GM18517 (cell line): ENCODE results near the gene SPTBN4.
"Not testable (repeated sequence)": the region's sequence is repeated elsewhere in the genome, so short reads cannot be mapped to it uniquely, and the experiment has no call there.

Source experiments
- ATAC-seq: cut with Tn5 transposase; IDR thresholded peaks from one replicate; pipeline ENCODE4 v1.9.1; 2021; ENCODE audit warnings: mild to moderate bottlenecking, moderate library complexity; ENCODE audit not compliant: unreplicated experiment

SPTBN4 gene

GRCh38 chr19:40559394-40559793 lies 92.6 kb downstream of the SPTBN4 start:
- ATAC-seq = no peak

- no peak for ATAC-seq
Measured at GRCh38 chr19:40560092-40560507, 93.3 kb downstream of the SPTBN4 start.

GRCh38 chr19:40561947-40562346 lies 95.1 kb downstream of the SPTBN4 start:
- ATAC-seq = no peak

- ATAC-seq = not testable (repeated sequence)
Measured at GRCh38 chr19:40564535-40564934, 97.7 kb downstream of the SPTBN4 start.

- ATAC-seq = no peak
Measured at GRCh38 chr19:40565355-40565754, 98.6 kb downstream of the SPTBN4 start.

- ATAC-seq = no peak
Measured at GRCh38 chr19:40565910-40566495, 99.2 kb downstream of the SPTBN4 start.

GRCh38 chr19:40567040-40567749 lies 100.4 kb downstream of the SPTBN4 start:
- no peak for ATAC-seq

GRCh38 chr19:40567750-40568494 lies 101.1 kb downstream of the SPTBN4 start:
- ATAC-seq = no peak

- ATAC-seq = peak; percentile 78
Measured at GRCh38 chr19:40570313-40571004, 103.7 kb downstream of the SPTBN4 start.

- no peak for ATAC-seq
Measured at GRCh38 chr19:40571005-40571318, 104.2 kb downstream of the SPTBN4 start.

- ATAC-seq = no peak
Measured at GRCh38 chr19:40571831-40572495, 105.2 kb downstream of the SPTBN4 start.

GRCh38 chr19:40575326-40575725 lies 108.5 kb downstream of the SPTBN4 start:
- no peak for ATAC-seq

GRCh38 chr19:40576151-40576584 lies 109.4 kb downstream of the SPTBN4 start:
- no peak for ATAC-seq

- peak; percentile 90 for ATAC-seq
Measured at GRCh38 chr19:40576585-40577451, 110.0 kb downstream of the SPTBN4 start, which contains the start of gene SHKBP1. Gene SHKBP1, plus strand, starts transcription at chr19:40576873. Its CDS starts 27 bp downstream, at chr19:40576900.

- ATAC-seq = no peak
Measured at GRCh38 chr19:40578442-40578908, 111.7 kb downstream of the SPTBN4 start.

- ATAC-seq = no peak
Measured at GRCh38 chr19:40580619-40581018, 113.8 kb downstream of the SPTBN4 start.

GRCh38 chr19:40581531-40581930 lies 114.7 kb downstream of the SPTBN4 start:
- no peak for ATAC-seq

- no peak for ATAC-seq
Measured at GRCh38 chr19:40582467-40582866, 115.7 kb downstream of the SPTBN4 start.

- ATAC-seq = no peak
Measured at GRCh38 chr19:40583283-40583682, 116.5 kb downstream of the SPTBN4 start.

GRCh38 chr19:40584007-40584406 lies 117.2 kb downstream of the SPTBN4 start:
- no peak for ATAC-seq
